WERI-Rb-1 (cell line): Measurements from ENCODE around the gene CFAP43.
A peak's percentile ranks its signal among the peaks of the same experiment; 100 is the strongest.

ENCODE experiments used
- DNase-seq: peaks from one replicate; pipeline ENCODE4 v3.0.0-alpha.2; 2020
- H3K27ac ChIP-seq: fragments of 250-450 bp; sonication (Bioruptor Pico); 2 replicates; pipeline ENCODE4 v1.5.1; 2020; ENCODE audit warnings: mild to moderate bottlenecking, moderate library complexity
- H3K27me3 ChIP-seq: fragments of 250-450 bp; sonication (Bioruptor Pico); 2 replicates; pipeline ENCODE4 v1.5.1; 2021; ENCODE audit warnings: mild to moderate bottlenecking, low read depth, moderate library complexity; ENCODE audit not compliant: insufficient read depth, severe bottlenecking
- H3K36me3 ChIP-seq: fragments of 250-450 bp; sonication (Bioruptor Pico); 2 replicates; pipeline ENCODE4 v1.5.1; 2020; ENCODE audit warnings: mild to moderate bottlenecking, moderate library complexity
- H3K4me3 ChIP-seq: 2 replicates; pipeline ENCODE4 v1.5.1; 2011; ENCODE audit warnings: low read depth, mild to moderate bottlenecking, control low read depth, low read length
- H3K9me3 ChIP-seq: fragments of 250-450 bp; sonication (Bioruptor Pico); 2 replicates; pipeline ENCODE4 v1.5.1; 2021; ENCODE audit warnings: mild to moderate bottlenecking, moderate library complexity; ENCODE audit not compliant: severe bottlenecking
- TF ChIP-seq, protein P1 (sequence below): IDR thresholded peaks from 2 replicates; pipeline ENCODE4 v1.5.1; 2011; ENCODE audit warnings: low read depth, mild to moderate bottlenecking, control low read depth, inconsistent platforms, low read length

CFAP43 gene

DNA sequence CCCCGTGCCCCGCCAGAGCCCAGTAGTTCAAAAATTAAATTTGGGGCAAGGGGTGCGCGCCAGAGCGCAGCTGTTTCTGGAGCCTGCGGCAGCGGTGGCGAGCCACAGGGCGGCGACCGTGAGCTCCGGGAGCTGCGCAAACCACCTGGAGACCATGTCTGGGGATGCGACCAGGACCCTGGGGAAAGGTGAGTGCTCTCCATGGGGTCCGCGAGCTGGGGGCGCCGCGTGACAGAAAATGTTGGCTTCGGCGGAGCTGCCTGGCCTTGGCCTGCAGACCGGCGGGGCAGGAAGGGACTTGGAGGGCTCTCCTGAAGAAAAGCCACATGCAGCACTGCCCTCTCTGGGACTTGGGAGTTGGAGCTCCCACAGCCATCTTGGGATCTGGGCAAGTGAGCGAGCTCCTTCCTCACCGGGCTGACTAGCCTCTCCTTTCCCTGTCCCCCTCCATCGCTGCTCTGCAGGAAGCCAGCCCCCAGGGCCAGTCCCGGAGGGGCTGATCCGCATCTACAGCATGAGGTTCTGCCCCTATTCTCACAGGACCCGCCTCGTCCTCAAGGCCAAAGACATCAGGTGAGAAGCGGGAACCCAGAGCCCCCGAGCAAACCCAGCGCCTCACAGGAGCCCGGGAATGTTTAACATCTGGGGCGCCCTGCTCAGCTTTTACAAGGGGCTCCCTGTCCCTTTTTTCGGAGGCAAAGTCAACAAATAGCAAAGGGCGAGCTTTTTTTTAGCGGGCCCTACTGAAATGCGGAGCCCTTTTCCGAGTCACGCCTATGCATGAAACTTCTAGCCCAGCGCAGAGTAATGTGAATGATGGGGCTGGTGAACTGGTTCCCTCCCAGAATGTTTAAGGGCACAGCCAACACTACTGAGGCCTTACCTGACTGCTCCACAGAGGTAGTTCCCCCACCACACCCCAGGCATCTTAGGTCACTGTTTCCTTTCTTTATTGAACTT, 42.9 kb upstream of the CFAP43 start:
- TF ChIP-seq, protein P1, sequence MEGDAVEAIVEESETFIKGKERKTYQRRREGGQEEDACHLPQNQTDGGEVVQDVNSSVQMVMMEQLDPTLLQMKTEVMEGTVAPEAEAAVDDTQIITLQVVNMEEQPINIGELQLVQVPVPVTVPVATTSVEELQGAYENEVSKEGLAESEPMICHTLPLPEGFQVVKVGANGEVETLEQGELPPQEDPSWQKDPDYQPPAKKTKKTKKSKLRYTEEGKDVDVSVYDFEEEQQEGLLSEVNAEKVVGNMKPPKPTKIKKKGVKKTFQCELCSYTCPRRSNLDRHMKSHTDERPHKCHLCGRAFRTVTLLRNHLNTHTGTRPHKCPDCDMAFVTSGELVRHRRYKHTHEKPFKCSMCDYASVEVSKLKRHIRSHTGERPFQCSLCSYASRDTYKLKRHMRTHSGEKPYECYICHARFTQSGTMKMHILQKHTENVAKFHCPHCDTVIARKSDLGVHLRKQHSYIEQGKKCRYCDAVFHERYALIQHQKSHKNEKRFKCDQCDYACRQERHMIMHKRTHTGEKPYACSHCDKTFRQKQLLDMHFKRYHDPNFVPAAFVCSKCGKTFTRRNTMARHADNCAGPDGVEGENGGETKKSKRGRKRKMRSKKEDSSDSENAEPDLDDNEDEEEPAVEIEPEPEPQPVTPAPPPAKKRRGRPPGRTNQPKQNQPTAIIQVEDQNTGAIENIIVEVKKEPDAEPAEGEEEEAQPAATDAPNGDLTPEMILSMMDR: peak; percentile 71
- no peak overlapping the region for H3K4me3 ChIP-seq
- no peaks in the 10 kb centered on the region for H3K36me3 ChIP-seq
- no peak for DNase-seq
- no peaks in the 10 kb centered on the region for H3K9me3 ChIP-seq
- H3K27ac ChIP-seq: no peak overlapping the region
- H3K27me3 ChIP-seq: no peaks in the 10 kb centered on the region

DNA sequence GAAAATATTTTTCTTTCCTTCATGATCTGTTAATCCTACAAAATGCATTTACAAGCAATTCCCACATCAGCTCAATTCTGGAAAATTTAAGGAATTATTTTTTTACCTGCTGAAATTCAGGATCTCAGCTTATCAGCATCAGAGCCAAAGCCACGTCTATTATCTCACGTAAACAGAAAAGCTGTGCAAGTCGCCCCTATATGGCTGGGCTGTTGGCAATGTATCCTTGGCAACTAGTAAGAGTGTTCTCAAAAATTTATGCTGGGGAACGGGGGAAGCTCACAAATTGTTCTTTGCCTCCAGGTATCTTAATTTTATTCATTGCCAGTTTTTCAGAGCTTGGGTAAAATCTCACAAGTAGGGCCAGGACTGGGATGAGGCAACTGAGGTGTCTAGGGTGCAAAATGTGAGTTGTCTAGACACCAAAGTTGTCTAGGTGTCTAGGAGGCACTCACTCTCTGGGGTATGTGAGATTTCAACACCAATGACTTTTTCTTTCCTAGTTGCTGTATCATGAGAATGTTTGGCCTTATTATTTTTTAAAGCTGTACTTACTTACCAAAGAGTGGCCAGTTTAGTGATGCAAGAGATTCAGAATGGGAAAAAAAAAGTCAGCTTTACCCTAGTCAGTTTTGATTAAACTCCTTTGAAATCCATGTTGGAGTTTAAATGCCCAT, 41.9 kb upstream of the CFAP43 start:
- H3K27ac ChIP-seq: no peak overlapping the region
- H3K27me3 ChIP-seq: no peaks in the 10 kb centered on the region
- no peaks in the 10 kb centered on the region for H3K9me3 ChIP-seq
- DNase-seq: no peak
- H3K4me3 ChIP-seq: no peak overlapping the region
- H3K36me3 ChIP-seq: no peaks in the 10 kb centered on the region
- TF ChIP-seq, protein P1: no peak

DNA sequence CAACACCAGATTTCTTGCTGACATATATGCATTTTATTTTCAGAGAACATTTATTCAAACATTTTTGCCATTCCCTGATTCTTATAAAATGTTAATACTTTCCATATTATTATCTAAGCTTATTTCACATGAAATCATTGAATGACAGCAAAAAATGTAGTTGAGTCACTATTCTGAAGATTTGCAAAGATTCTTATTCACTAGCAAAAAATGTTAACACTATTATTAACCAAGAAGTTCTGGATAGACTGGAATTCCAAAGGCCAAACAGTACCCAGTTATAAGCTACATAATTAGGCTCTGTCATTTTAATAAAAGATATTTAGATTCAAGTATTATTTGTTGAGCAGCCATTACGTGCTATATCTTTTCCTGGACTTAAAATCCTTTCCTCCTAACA, 41.1 kb upstream of the CFAP43 start:
- TF ChIP-seq, protein P1: no peak
- H3K27me3 ChIP-seq: no peaks in the 10 kb centered on the region
- no peak overlapping the region for H3K27ac ChIP-seq
- H3K9me3 ChIP-seq: no peaks in the 10 kb centered on the region
- H3K36me3 ChIP-seq: peaks cover 5% of the 10 kb centered on the region
- no peak overlapping the region for H3K4me3 ChIP-seq
- no peak for DNase-seq

DNA sequence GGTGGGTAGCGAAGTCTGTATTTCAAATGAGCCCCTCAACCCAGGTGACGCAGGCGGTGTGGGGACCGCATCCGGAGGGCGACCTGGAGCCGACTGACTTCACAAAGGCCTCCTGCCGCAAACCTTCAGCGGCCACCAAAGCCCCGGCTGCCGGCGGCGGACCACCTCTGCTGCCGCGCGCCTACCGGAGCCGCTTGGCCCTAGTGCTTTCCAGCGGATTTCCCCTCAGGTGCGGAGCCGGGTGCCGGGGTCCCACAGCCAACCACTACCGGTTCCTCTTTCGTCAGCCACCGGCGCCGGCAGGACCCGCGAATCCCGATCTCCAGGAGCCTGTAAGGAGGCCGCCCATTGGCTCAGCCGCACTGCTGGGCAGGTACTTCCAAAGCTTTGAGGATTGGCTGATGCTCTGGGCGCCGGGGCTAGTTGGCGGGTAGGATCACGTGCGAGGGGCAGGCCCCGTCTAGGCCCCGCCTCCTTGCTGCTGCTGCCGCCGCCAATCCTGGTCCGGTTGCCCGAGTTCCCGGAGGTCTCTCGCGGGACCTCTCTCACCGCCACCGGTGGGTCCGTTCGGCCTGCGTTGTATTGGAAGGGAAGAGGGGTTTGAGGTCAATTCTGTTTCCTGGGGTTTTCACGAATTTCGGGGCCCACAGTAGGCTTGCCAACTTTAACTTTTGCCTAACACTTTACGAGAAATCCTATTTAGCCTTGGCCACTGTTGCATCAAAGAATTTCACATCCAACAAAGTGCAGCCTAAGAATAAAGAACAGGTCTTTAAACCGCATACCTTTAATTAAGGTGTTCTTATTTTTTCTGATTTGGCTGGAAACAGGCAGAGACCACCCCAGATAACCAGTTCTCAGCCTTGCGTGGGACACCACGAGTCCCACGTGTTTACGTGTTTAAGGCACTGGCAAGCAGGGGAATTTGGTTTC, 36.8 kb upstream of the CFAP43 start, which contains the start of gene GSTO2:
GSTO2 (plus strand) TSS at position 472 of the 933 bp plus-strand sequence. CDS start 5,732 bp downstream, outside the sequence.
- no peaks in the 10 kb centered on the region for H3K27me3 ChIP-seq
- peaks cover 30% of the 10 kb centered on the region for H3K36me3 ChIP-seq
- H3K9me3 ChIP-seq: no peaks in the 10 kb centered on the region
- TF ChIP-seq, protein P1: no peak
- H3K27ac ChIP-seq: peak within 1 kb of the TSS; percentile 83
- H3K4me3 ChIP-seq: peak within 1 kb of the TSS; percentile 90
- peak; percentile 99 for DNase-seq

- no peak for DNase-seq
- TF ChIP-seq, protein P1: no peak
- Histone ChIP-seq H3K27ac (peak overlapping the region; percentile 83), H3K36me3 (peaks cover 34% of the 10 kb centered on the region), H3K9me3 (no peaks in the 10 kb centered on the region), H3K4me3 (peak overlapping the region; percentile 90), H3K27me3 (no peaks in the 10 kb centered on the region)
These were observed 36.2 kb upstream of the CFAP43 start for GRCh38 chr10:104268405-104268712.
